Endothelial cell of umbilical vein (primary cell): ENCODE measurements around the gene SLC5A1. TPM values are rescaled to one million over a fixed set of nuclear protein-coding genes. Genes with fewer than 3 reads are reported as not detected.
"Not testable (repeated sequence)": the region's sequence is repeated elsewhere in the genome, so short reads cannot be mapped to it uniquely, and the experiment has no call there.

Experiments
- BruUV-seq: library from RNA; stranded (reverse); fragments of 400-500 nt; replicated peaks from 2 replicates; lab custom pipeline; 2021; lab: Mats Ljungman, UMichigan
- CTCF ChIA-PET: fragments of 300-600, 350-600 bp; sonication (Branson Sonifier 250); formaldehyde crosslinking; loops from one replicate; lab custom pipeline; 2021; ENCODE audit warnings: antibody characterized with exemption, inconsistent platforms; lab: Charles Lee
- POLR2A ChIA-PET: fragments of 300-600, 350-600 bp; sonication (Branson Sonifier 250); formaldehyde crosslinking; loops from one replicate; lab custom pipeline; 2021; ENCODE audit warnings: antibody characterized with exemption, inconsistent platforms; lab: Charles Lee
- DNase-seq: peaks from one replicate; pipeline ENCODE4 v3.0.0-alpha.2; 2011; ENCODE audit warnings: low read depth, low spot score
- FAIRE-seq: peaks from 2 replicates; lab custom pipeline; 2011; peaks lifted over from hg19 to GRCh38; lab: Jason Lieb, UNC
- H2AFZ ChIP-seq: 2 replicates; pipeline ENCODE4 v1.6.0; 2012; ENCODE audit warnings: low read depth, low read length, control low read depth, inconsistent platforms
- H3K27ac ChIP-seq: 2 replicates; pipeline ENCODE4 v1.5.1; 2011; ENCODE audit warnings: low read depth, mild to moderate bottlenecking, control low read depth, low read length, moderate library complexity; ENCODE audit not compliant: insufficient read depth
- H3K27me3 ChIP-seq, 2 experiments: 2 replicates each; pipeline versions ENCODE4 v1.6.0 to v1.6.1; 2011; ENCODE audit warnings: low read length in 2 of 2, mixed read lengths in 1 of 2; ENCODE audit not compliant: control insufficient read depth in 2 of 2, insufficient read depth in 2 of 2
- H3K36me3 ChIP-seq, 2 experiments: 2 replicates in 1 of 2; 3 replicates in 1 of 2; pipeline ENCODE4 v1.5.1; 2011; ENCODE audit warnings: low read length in 2 of 2, mild to moderate bottlenecking in 1 of 2, moderate library complexity in 1 of 2; ENCODE audit not compliant: control insufficient read depth in 2 of 2, insufficient read depth in 2 of 2; ENCODE audit errors: extremely low read depth in 1 of 2
- H3K4me1 ChIP-seq: 3 replicates; pipeline ENCODE4 v1.5.1; 2011; ENCODE audit warnings: mild to moderate bottlenecking, low read length; ENCODE audit not compliant: control insufficient read depth, insufficient read depth; ENCODE audit errors: extremely low read depth
- H3K4me2 ChIP-seq: 2 replicates; pipeline ENCODE4 v1.6.1; 2011; ENCODE audit warnings: low read length, control low read depth, mixed read lengths; ENCODE audit not compliant: insufficient read depth
- H3K4me3 ChIP-seq, 3 experiments: fragments of 200-600 bp in 1 of 3; sonication (generic), shearing (Covaris generic) in 1 of 3; replicated peaks in 1 of 3; 2 replicates each; pipeline ENCODE4 v1.5.1; 2011 to 2016; ENCODE audit warnings: control low read depth in 3 of 3, low read length in 3 of 3, mild to moderate bottlenecking in 2 of 3, inconsistent platforms in 1 of 3, low read depth in 1 of 3, moderate library complexity in 1 of 3; ENCODE audit not compliant: insufficient read depth in 1 of 3
- H3K79me2 ChIP-seq: 2 replicates; pipeline ENCODE4 v1.6.0; 2012; ENCODE audit warnings: low read length, inconsistent platforms; ENCODE audit not compliant: control insufficient read depth, insufficient read depth
- H3K9ac ChIP-seq: replicated peaks from 2 replicates; pipeline ENCODE3; 2011; ENCODE audit warnings: low read length, control low read depth; ENCODE audit not compliant: insufficient read depth; ENCODE audit errors: extremely low read depth
- H3K9me1 ChIP-seq: replicated peaks from 3 replicates; pipeline ENCODE4 v1.6.0; 2011; ENCODE audit warnings: mild to moderate bottlenecking, low read length; ENCODE audit not compliant: control insufficient read depth, insufficient read depth; ENCODE audit errors: extremely low read depth
- H3K9me3 ChIP-seq: replicated peaks from 2 replicates; pipeline ENCODE4 v1.5.1; 2012; ENCODE audit warnings: low read length, inconsistent platforms; ENCODE audit not compliant: control insufficient read depth, insufficient read depth
- H4K20me1 ChIP-seq: replicated peaks from 2 replicates; pipeline ENCODE3; 2011; ENCODE audit warnings: mild to moderate bottlenecking, low read length; ENCODE audit not compliant: control insufficient read depth, insufficient read depth; ENCODE audit errors: extremely low read depth
- dilution Hi-C: fragments of 300-500 bp; cut with MboI; formaldehyde crosslinking; loops from one replicate; pipeline ENCODE4 v1.15.0; 2019; ENCODE audit warnings: low sequenced_read_pairs; ENCODE audit not compliant: extremely low pct_ligation_motif_present
- intact Hi-C: fragments of 100-400 bp; cut with micrococcal nuclease; formaldehyde crosslinking; loops from one replicate; pipeline ENCODE4 v1.10.0; 2022
- polyA plus RNA-seq, 4 experiments: library from polyadenylated mRNA; depleted of rRNA in 3 of 4; stranded (reverse) in 3 of 4; unstranded in 1 of 4; fragments of >200 nt; gene quantifications; 2 replicates each; pipeline versions ENCODE4 v1.2.1 to v1.2.3, GENCODE V29; 2011 to 2012; ENCODE audit warnings: missing spikeins in 1 of 4
- total RNA-seq: library from RNA; stranded (reverse); gene quantifications from 2 replicates; pipeline ENCODE4 v1.2.3, GENCODE V29; 2021

The SLC5A1 gene
- total and polyA plus RNA-seq, 2 donors (not counting 3 experiments of a cell fraction or from before 2014, with no cell fraction given): not detected

DNA sequence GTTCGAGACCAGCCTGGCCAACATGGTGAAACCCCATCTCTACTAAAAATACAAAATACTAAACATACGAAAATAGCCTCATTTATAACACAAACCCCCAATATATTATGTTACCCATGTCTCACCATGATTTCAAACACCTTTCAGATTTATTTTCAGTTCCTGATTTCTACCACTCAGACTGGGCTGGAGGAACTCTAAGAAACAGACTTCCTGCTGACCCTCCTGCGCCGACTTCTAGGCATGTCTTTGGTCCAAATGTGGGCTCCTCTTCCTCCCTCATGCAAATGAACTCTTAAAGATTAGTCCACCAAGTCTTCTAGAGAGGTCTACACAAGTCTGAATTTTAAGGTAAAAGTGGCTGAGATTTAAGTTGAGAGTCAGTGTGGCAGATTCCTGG, 105.3 kb downstream of the SLC5A1 start:
- H4K20me1 ChIP-seq, H3K9me1 ChIP-seq, CTCF ChIA-PET, FAIRE-seq, H3K36me3 ChIP-seq, intact Hi-C loops, DNase-seq, H3K9ac ChIP-seq, POLR2A ChIA-PET, dilution Hi-C loops, BruUV-seq, H3K4me1 ChIP-seq, H3K4me3 ChIP-seq, H3K9me3 ChIP-seq, H3K79me2 ChIP-seq, H2AFZ ChIP-seq, H3K27me3 ChIP-seq, H3K27ac ChIP-seq, H3K4me2 ChIP-seq: not testable (repeated sequence)

- H3K4me2 ChIP-seq, H3K27ac ChIP-seq, H3K79me2 ChIP-seq, H3K4me3 ChIP-seq, H3K9me3 ChIP-seq, H4K20me1 ChIP-seq, BruUV-seq, intact Hi-C loops, POLR2A ChIA-PET, H3K27me3 ChIP-seq, CTCF ChIA-PET, dilution Hi-C loops, DNase-seq, H3K9ac ChIP-seq, H2AFZ ChIP-seq, H3K36me3 ChIP-seq, H3K9me1 ChIP-seq, H3K4me1 ChIP-seq, FAIRE-seq: not testable (repeated sequence)
Measured at GRCh38 chr22:32150647-32151046, 107.6 kb downstream of the SLC5A1 start.

DNA sequence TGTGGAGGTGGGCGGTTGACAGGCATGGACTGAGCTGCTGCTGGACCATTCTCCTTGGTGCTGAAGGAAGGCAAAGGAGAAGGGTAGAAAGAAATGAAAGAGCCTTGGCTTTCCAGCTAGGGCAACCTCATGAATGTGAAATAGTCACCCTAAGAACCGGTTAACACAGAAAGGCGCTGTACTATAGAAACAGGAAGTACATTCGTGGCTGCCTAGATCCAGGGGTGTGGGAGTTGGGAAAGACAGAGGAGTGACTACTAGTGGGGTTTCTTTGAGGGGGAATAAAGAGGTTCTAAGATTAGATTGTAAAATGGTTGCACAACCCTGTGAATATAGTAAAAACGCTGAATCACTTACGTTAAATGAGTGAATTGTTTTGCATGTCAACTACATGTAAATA, 108.6 kb downstream of the SLC5A1 start:
- FAIRE-seq, H3K4me3 ChIP-seq, H3K4me2 ChIP-seq, intact Hi-C loops, H3K9ac ChIP-seq, H3K9me1 ChIP-seq, POLR2A ChIA-PET, dilution Hi-C loops, H3K9me3 ChIP-seq, DNase-seq, H4K20me1 ChIP-seq, H3K79me2 ChIP-seq, H3K4me1 ChIP-seq, H3K27ac ChIP-seq, CTCF ChIA-PET, H3K36me3 ChIP-seq, BruUV-seq, H2AFZ ChIP-seq, H3K27me3 ChIP-seq: not testable (repeated sequence)

GRCh38 chr22:32154727-32155126, 111.7 kb downstream of the SLC5A1 start:
- H2AFZ ChIP-seq, H3K36me3 ChIP-seq, H3K9me3 ChIP-seq, H3K4me3 ChIP-seq, H4K20me1 ChIP-seq, H3K9me1 ChIP-seq, H3K27ac ChIP-seq, CTCF ChIA-PET, DNase-seq, H3K4me2 ChIP-seq, H3K4me1 ChIP-seq, intact Hi-C loops, dilution Hi-C loops, H3K9ac ChIP-seq, H3K27me3 ChIP-seq, FAIRE-seq, BruUV-seq, POLR2A ChIA-PET, H3K79me2 ChIP-seq: not testable (repeated sequence)
